HFF-Myc (cell line): ENCODE data around the gene P3H3.
"Not testable (repeated sequence)": the region's sequence is repeated elsewhere in the genome, so short reads cannot be mapped to it uniquely, and the experiment has no call there.

Experiments
- DNase-seq: peaks from one replicate; pipeline ENCODE4 v3.0.0-alpha.2; 2011; ENCODE audit warnings: low read depth; ENCODE audit errors: extremely low read depth
- H3K4me3 ChIP-seq: replicated peaks from 2 replicates; pipeline ENCODE4 v1.5.1; 2011; ENCODE audit warnings: low read depth, mild to moderate bottlenecking, control low read depth, low read length
- TF ChIP-seq, protein P1 (sequence below): IDR thresholded peaks from 2 replicates; pipeline ENCODE4 v1.5.1; 2012; ENCODE audit warnings: mild to moderate bottlenecking, low read depth, low read length, control low read depth; ENCODE audit errors: missing control alignments

P3H3 gene

DNA sequence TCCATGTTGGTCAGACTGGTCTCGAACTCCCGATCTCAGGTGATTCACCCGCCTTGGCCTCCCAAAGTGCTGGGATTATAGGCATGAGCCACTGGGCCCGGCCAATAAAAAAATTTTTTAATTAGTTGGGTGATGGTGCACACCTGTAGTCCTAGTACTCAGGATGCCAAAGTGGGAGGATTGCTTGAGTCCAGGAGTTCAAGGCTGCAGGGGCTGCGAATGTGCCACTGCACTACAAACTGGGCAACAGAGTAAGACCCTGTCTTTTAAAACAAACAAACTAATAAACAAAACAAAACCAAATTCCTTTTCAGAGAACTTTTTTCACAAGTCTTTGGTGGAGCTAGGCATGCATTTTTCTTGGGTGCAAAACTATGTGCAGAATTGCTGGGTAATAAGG is 55.0 kb downstream of the P3H3 start:
- TF ChIP-seq, protein P1, sequence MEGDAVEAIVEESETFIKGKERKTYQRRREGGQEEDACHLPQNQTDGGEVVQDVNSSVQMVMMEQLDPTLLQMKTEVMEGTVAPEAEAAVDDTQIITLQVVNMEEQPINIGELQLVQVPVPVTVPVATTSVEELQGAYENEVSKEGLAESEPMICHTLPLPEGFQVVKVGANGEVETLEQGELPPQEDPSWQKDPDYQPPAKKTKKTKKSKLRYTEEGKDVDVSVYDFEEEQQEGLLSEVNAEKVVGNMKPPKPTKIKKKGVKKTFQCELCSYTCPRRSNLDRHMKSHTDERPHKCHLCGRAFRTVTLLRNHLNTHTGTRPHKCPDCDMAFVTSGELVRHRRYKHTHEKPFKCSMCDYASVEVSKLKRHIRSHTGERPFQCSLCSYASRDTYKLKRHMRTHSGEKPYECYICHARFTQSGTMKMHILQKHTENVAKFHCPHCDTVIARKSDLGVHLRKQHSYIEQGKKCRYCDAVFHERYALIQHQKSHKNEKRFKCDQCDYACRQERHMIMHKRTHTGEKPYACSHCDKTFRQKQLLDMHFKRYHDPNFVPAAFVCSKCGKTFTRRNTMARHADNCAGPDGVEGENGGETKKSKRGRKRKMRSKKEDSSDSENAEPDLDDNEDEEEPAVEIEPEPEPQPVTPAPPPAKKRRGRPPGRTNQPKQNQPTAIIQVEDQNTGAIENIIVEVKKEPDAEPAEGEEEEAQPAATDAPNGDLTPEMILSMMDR: no peak
- no peak overlapping the region for H3K4me3 ChIP-seq
- DNase-seq: no peak

DNA sequence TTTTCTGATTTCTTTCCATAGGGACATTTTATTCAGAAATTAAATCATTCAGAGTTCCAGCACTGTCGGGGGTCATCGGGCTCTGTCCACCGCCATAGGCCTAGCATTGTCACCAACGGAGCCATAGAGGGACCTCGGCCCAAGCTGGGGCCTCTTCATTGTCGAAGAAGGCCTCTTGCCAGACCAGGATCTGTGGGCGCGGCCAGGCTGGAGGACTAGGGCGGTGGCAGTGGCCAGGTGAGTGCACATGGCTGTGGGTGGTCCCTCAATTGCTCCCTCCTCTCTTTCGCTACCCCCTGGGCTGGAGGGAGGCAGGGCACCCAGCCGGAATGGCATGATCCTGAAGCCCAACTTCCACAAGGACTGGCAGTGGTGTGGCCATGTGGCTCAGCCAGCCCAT is 55.5 kb downstream of the P3H3 start:
- H3K4me3 ChIP-seq: no peak overlapping the region
- no peak for DNase-seq
- TF ChIP-seq, protein P1: no peak

DNA sequence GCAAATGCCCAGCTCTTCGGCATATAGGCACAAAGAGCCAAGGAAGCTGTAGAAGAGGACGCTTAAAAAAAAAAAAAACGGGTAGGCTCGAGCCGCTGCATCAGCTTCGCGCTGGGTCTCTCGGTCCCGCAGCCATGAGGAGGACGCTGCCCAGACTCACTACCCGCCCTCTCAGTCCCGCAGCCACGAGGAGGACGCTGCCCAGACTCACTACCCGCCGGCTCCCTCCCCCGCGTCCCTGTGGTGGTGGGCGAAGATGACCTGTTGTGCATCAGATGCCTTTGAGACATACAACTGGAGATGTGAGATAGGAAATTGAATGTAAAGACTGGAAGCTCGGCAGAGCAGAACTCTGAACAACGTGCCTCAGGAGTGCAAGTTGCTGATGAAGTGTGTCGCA is 56.3 kb downstream of the P3H3 start:
- TF ChIP-seq, protein P1: no peak
- DNase-seq: no peak
- H3K4me3 ChIP-seq: no peak overlapping the region

DNA sequence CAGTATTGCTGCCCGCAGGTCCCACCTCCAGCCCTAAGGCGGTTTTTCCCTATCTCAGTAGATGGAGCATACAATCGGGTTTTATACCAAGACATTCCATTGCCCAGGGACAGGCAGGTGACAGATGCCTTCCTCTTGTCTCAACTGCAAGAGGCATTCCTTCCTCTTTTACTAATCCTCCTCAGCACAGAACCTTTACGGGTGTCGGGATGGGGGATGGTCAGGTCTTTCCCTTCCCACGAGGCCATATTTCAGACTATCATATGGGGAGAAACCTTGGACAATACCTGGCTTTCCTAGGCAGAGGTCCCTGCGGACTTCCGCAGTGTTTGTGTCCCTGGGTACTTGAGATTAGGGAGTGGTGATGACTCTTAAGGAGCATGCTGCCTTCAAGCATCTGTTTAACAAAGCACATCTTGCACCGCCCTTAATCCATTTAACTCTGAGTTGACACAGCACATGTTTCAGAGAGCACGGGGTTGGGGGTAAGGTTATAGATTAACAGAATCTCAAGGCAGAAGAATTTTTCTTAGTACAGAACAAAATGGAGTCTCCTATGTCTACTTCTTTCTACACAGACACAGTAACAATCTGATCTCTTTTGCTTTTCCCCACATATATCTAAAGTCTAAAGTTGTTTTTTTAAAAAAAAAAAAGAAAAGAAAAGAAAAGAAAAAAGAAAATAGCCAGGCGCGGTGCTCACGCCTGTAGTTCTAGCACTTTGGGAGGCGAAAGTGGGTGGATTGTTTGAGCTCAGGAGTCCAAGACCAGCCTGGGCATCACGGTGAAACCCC is 58.2 kb downstream of the P3H3 start:
- not testable (repeated sequence) for H3K4me3 ChIP-seq, DNase-seq

DNA sequence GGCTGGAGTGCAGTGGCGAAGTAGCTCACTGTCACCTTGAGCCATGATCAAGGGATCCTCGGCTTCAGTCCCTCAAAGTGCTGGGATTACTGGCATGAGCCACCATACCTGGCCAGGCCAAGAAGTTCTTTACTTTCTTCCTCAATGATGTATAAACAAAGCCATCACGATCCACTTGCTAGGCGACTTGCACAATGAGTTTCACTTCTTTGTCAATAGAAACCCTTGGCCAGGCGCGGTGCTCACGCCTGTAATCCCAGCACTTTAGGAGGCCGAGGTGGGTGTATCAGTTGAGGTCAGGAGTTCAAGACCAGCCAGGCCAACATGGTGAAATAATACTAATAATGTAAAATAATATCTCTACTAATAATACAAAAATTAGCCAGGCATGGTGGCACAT is 59.3 kb downstream of the P3H3 start:
- H3K4me3 ChIP-seq: no peak overlapping the region
- TF ChIP-seq, protein P1: no peak
- no peak for DNase-seq

DNA sequence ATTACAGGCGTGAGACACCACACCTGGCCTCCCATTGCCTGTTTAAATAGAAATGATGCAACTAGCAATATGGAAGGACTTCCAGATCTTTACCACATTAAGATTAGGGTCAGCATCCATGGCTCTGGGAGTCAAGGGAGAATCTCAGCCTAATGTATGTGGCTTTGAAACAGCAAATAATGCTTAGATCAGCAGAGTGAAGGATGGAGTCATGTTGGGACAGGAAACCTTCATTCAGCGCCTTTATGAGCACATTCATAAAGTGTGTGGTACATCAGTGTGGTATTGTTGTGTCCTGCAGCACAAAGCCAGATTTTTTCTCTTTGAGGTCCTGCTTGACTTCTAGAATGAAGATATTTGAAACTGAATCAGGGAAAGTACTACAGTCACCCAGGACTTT is 60.2 kb downstream of the P3H3 start:
- TF ChIP-seq, protein P1: no peak
- no peak overlapping the region for H3K4me3 ChIP-seq
- DNase-seq: no peak

DNA sequence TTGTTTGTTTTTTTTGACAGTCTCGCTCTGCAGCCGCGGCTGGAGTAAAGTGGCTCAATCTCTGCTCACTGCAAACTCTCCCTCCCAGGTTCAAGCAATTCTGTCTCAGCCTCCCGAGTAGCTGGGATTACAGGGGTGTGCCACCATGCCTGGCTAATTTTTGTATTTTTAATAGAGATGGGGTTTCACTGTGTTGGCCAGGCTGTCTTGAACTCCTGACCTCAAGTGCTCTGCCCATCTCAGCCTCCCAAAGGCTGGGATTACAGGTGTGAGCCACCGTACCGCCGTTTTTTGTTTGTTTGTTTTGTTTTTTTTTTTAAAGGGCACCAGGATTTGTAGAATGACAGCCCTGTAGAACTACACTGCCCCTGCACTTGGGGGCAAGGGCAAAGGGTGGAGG is 60.6 kb downstream of the P3H3 start:
- not testable (repeated sequence) for DNase-seq, H3K4me3 ChIP-seq
